ENCODE results near the gene SGMS1. TPM values are rescaled to one million over a fixed set of nuclear protein-coding genes. Genes with fewer than 3 reads are reported as not detected.

SGMS1 gene
- polyA plus RNA-seq, 1 donor from 2014 or later: 8.0 TPM

DNA sequence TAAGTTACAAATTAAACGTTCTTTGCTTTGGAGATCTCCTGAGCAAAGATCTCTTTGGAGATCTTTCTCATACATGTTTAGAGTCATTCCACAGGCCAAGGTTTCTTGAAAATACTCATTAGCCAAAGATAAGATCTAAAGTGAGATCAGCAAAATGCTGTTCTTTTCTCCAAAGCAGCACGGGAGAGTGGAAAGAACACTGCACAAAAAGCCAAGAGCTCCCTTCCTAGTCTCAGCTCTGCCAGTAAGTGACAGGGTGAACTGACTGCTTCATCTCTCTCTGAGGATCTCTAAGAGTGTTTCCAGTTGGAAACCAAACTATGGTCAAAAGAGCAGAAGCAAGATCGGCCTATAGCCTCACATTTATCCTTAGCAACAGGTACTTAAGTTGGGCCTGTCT, 204.0 kb downstream of the SGMS1 start:
- Histone ChIP-seq H3K9me2 (ENCODE audit: insufficient read depth, low read length) (no peaks in the 10 kb centered on the region), H3K9ac (ENCODE audit: low read length) (no peak overlapping the region), H4K20me1 (ENCODE audit: insufficient read depth) (no peaks in the 10 kb centered on the region), H3K4me3 (ENCODE audit: low read length) (no peak overlapping the region), H3K9me3 (ENCODE audit: low read length) (no peaks in the 10 kb centered on the region), H3K27ac (ENCODE audit: low read length) (no peak overlapping the region), H3K4me2 (ENCODE audit: low read length) (no peak overlapping the region), H3F3A (ENCODE audit: insufficient read depth, low read length, poor library complexity, severe bottlenecking) (no peaks in the 10 kb centered on the region), H3K36me3 (ENCODE audit: insufficient read depth, low read length) (no peaks in the 10 kb centered on the region), H3K27me3 (ENCODE audit: insufficient read depth, low read depth, low read length) (peaks cover 22% of the 10 kb centered on the region), H2AFZ (ENCODE audit: low read depth, low read length) (no peak overlapping the region), H3K79me2 (replicated peaks; ENCODE audit: insufficient read depth, low read length) (no peaks in the 10 kb centered on the region)
- TF ChIP-seq, protein P1, sequence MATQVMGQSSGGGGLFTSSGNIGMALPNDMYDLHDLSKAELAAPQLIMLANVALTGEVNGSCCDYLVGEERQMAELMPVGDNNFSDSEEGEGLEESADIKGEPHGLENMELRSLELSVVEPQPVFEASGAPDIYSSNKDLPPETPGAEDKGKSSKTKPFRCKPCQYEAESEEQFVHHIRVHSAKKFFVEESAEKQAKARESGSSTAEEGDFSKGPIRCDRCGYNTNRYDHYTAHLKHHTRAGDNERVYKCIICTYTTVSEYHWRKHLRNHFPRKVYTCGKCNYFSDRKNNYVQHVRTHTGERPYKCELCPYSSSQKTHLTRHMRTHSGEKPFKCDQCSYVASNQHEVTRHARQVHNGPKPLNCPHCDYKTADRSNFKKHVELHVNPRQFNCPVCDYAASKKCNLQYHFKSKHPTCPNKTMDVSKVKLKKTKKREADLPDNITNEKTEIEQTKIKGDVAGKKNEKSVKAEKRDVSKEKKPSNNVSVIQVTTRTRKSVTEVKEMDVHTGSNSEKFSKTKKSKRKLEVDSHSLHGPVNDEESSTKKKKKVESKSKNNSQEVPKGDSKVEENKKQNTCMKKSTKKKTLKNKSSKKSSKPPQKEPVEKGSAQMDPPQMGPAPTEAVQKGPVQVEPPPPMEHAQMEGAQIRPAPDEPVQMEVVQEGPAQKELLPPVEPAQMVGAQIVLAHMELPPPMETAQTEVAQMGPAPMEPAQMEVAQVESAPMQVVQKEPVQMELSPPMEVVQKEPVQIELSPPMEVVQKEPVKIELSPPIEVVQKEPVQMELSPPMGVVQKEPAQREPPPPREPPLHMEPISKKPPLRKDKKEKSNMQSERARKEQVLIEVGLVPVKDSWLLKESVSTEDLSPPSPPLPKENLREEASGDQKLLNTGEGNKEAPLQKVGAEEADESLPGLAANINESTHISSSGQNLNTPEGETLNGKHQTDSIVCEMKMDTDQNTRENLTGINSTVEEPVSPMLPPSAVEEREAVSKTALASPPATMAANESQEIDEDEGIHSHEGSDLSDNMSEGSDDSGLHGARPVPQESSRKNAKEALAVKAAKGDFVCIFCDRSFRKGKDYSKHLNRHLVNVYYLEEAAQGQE (IDR thresholded peaks at IDR 0.05; ENCODE audit: borderline replicate concordance): no peak
- TF ChIP-seq EP300 (conservative IDR thresholded peaks at IDR 0.05; ENCODE audit: poor library complexity, severe bottlenecking) (no peak), POLR2AphosphoS5 (IDR thresholded peaks at IDR 0.05) (no peak), RAD21 (conservative IDR thresholded peaks at IDR 0.05) (no peak), TAF1 (IDR thresholded peaks at IDR 0.05; ENCODE audit: low read depth) (no peak), SMC3 (conservative IDR thresholded peaks at IDR 0.05; ENCODE audit: poor library complexity) (no peak), MXI1 (conservative IDR thresholded peaks at IDR 0.05; ENCODE audit: poor library complexity, severe bottlenecking) (no peak), EZH2 (IDR thresholded peaks at IDR 0.05; ENCODE audit: borderline replicate concordance, insufficient read depth, low read length, poor library complexity, severe bottlenecking) (no peak)
- TF ChIP-seq, protein P2, sequence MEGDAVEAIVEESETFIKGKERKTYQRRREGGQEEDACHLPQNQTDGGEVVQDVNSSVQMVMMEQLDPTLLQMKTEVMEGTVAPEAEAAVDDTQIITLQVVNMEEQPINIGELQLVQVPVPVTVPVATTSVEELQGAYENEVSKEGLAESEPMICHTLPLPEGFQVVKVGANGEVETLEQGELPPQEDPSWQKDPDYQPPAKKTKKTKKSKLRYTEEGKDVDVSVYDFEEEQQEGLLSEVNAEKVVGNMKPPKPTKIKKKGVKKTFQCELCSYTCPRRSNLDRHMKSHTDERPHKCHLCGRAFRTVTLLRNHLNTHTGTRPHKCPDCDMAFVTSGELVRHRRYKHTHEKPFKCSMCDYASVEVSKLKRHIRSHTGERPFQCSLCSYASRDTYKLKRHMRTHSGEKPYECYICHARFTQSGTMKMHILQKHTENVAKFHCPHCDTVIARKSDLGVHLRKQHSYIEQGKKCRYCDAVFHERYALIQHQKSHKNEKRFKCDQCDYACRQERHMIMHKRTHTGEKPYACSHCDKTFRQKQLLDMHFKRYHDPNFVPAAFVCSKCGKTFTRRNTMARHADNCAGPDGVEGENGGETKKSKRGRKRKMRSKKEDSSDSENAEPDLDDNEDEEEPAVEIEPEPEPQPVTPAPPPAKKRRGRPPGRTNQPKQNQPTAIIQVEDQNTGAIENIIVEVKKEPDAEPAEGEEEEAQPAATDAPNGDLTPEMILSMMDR (IDR thresholded peaks at IDR 0.05; ENCODE audit: poor library complexity, severe bottlenecking): no peak

DNA sequence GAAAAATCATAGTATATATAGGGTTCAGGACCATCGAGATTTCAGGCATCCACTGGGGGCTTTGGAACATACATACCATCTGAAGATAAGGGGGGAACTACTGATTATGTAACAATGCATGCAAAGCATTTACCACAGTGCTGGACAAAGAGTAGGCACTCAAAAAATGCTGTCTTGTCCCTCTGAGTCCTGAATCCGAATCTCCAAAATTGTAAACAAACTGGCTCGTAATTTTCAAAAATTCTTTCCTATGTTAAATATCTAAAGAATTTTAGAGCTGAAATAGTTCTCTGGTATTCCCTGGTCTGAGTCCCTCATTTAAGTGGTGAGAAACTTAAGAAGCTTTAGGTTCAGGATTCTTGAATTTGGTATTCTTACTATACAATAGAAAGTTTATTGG, 204.7 kb downstream of the SGMS1 start:
- Histone ChIP-seq H3K4me3 (ENCODE audit: low read length) (no peak overlapping the region), H3K9me2 (ENCODE audit: insufficient read depth, low read length) (no peaks in the 10 kb centered on the region), H3K79me2 (replicated peaks; ENCODE audit: insufficient read depth, low read length) (no peaks in the 10 kb centered on the region), H3K9ac (ENCODE audit: low read length) (no peak overlapping the region), H2AFZ (ENCODE audit: low read depth, low read length) (no peak overlapping the region), H3K4me2 (ENCODE audit: low read length) (no peak overlapping the region), H3F3A (ENCODE audit: insufficient read depth, low read length, poor library complexity, severe bottlenecking) (no peaks in the 10 kb centered on the region), H3K36me3 (ENCODE audit: insufficient read depth, low read length) (no peaks in the 10 kb centered on the region), H4K20me1 (ENCODE audit: insufficient read depth) (no peaks in the 10 kb centered on the region), H3K9me3 (ENCODE audit: low read length) (no peaks in the 10 kb centered on the region), H3K27me3 (ENCODE audit: insufficient read depth, low read depth, low read length) (peaks cover 22% of the 10 kb centered on the region), H3K27ac (ENCODE audit: low read length) (no peak overlapping the region)
- TF ChIP-seq RAD21 (conservative IDR thresholded peaks at IDR 0.05) (no peak), POLR2AphosphoS5 (IDR thresholded peaks at IDR 0.05) (no peak), SMC3 (conservative IDR thresholded peaks at IDR 0.05; ENCODE audit: poor library complexity) (no peak), MXI1 (conservative IDR thresholded peaks at IDR 0.05; ENCODE audit: poor library complexity, severe bottlenecking) (no peak), TAF1 (IDR thresholded peaks at IDR 0.05; ENCODE audit: low read depth) (no peak), EP300 (conservative IDR thresholded peaks at IDR 0.05; ENCODE audit: poor library complexity, severe bottlenecking) (no peak), EZH2 (IDR thresholded peaks at IDR 0.05; ENCODE audit: borderline replicate concordance, insufficient read depth, low read length, poor library complexity, severe bottlenecking) (no peak)
- TF ChIP-seq, protein P1 (IDR thresholded peaks at IDR 0.05; ENCODE audit: borderline replicate concordance): no peak
- TF ChIP-seq, protein P2 (IDR thresholded peaks at IDR 0.05; ENCODE audit: poor library complexity, severe bottlenecking): no peak

Measured in neural cell (in vitro differentiated cells).